SK-N-SH (cell line): ENCODE data around the gene LIN7C. TPM values are rescaled to one million over a fixed set of nuclear protein-coding genes. Genes with fewer than 3 reads are reported as not detected.

Experiments
- CTCF ChIA-PET: fragments of 300-600, 350-600 bp; formaldehyde crosslinking; extraction: SDS; loops from one replicate; lab custom pipeline; 2021; lab: Yijun Ruan, JAX
- POLR2A ChIA-PET: fragments of 350-600 bp; sonication (Branson Sonifier 250); formaldehyde crosslinking; extraction: SDS; loops from one replicate; lab custom pipeline; 2020; ENCODE audit warnings: antibody characterized with exemption, inconsistent platforms; lab: Yijun Ruan, JAX
- DNase-seq: peaks from one replicate; pipeline ENCODE4 v3.0.0; 2012
- H2AFZ ChIP-seq: fragments of 200-600 bp; sonication (generic); 2 replicates; pipeline ENCODE4 v1.8.1; 2016; ENCODE audit warnings: antibody characterized with exemption, mild to moderate bottlenecking, low read depth
- H3F3A ChIP-seq: fragments of 200-600 bp; sonication (generic); replicated peaks from 2 replicates; pipeline ENCODE3; 2016; ENCODE audit warnings: antibody characterized with exemption, mild to moderate bottlenecking; ENCODE audit not compliant: insufficient read depth
- H3K27ac ChIP-seq, 2 experiments: fragments of 200-500 bp in 1 of 2; fragments of 200-600 bp in 1 of 2; sonication (Bioruptor generic) in 1 of 2; sonication (generic), shearing (Covaris generic) in 1 of 2; 2 replicates each; pipeline versions ENCODE4 v1.5.1 to v1.6.1; 2014 to 2016; ENCODE audit warnings: low read depth in 2 of 2, inconsistent platforms in 1 of 2, low read length in 1 of 2, mild to moderate bottlenecking in 1 of 2, mixed read lengths in 1 of 2
- H3K27me3 ChIP-seq: fragments of 200-600 bp; sonication (generic), shearing (Covaris generic); 2 replicates; pipeline ENCODE4 v1.6.1; 2016; ENCODE audit warnings: mixed run types; ENCODE audit not compliant: insufficient read depth
- H3K36me3 ChIP-seq, 2 experiments: fragments of 200-500 bp in 1 of 2; fragments of 200-600 bp in 1 of 2; sonication (Bioruptor generic) in 1 of 2; sonication (generic) in 1 of 2; replicated peaks in 1 of 2; 2 replicates each; pipeline versions ENCODE3 to v1.5.1; 2014 to 2016; ENCODE audit warnings: low read length in 1 of 2, mild to moderate bottlenecking in 1 of 2; ENCODE audit not compliant: insufficient read depth in 2 of 2, control insufficient read depth in 1 of 2
- H3K4me1 ChIP-seq, 2 experiments: fragments of 200-500 bp in 1 of 2; fragments of 200-600 bp in 1 of 2; sonication (Bioruptor generic) in 1 of 2; sonication (generic), shearing (Covaris generic) in 1 of 2; 2 replicates each; pipeline versions ENCODE4 v1.5.1 to v1.6.1; 2014 to 2016; ENCODE audit warnings: low read depth in 1 of 2, low read length in 1 of 2, mixed run types in 1 of 2; ENCODE audit not compliant: insufficient read depth in 2 of 2, control insufficient read depth in 1 of 2
- H3K4me2 ChIP-seq: fragments of 200-600 bp; sonication (generic), shearing (Covaris generic); 2 replicates; pipeline ENCODE4 v1.6.1; 2017; ENCODE audit warnings: mixed run types
- H3K4me3 ChIP-seq, 2 experiments: fragments of 200-500 bp in 1 of 2; fragments of 200-600 bp in 1 of 2; sonication (Bioruptor generic) in 1 of 2; sonication (generic), shearing (Covaris generic) in 1 of 2; 2 replicates each; pipeline versions ENCODE4 v1.5.1 to v1.8.1; 2014 to 2016; ENCODE audit warnings: low read depth in 2 of 2, inconsistent platforms in 1 of 2, low read length in 1 of 2, mild to moderate bottlenecking in 1 of 2, mixed read lengths in 1 of 2, moderate library complexity in 1 of 2
- H3K79me2 ChIP-seq: fragments of 200-600 bp; sonication (generic); 2 replicates; pipeline ENCODE4 v1.8.1; 2017; ENCODE audit warnings: mild to moderate bottlenecking; ENCODE audit not compliant: insufficient read depth
- H3K9ac ChIP-seq: fragments of 200-600 bp; sonication (generic); 2 replicates; pipeline ENCODE4 v1.6.1; 2017; ENCODE audit warnings: mixed run types
- H3K9me2 ChIP-seq: fragments of 200-600 bp; sonication (generic); 2 replicates; pipeline ENCODE4 v1.6.1; 2017; ENCODE audit warnings: mixed run types
- H3K9me3 ChIP-seq: fragments of 200-600 bp; sonication (generic); 2 replicates; pipeline ENCODE4 v1.6.1; 2017; ENCODE audit warnings: mixed run types, mild to moderate bottlenecking, moderate library complexity
- H4K20me1 ChIP-seq: fragments of 200-600 bp; sonication (generic); 2 replicates; pipeline ENCODE4 v1.6.1; 2017; ENCODE audit warnings: mild to moderate bottlenecking, mixed run types; ENCODE audit not compliant: insufficient read depth
- CHD2 ChIP-seq: fragments of 150-350 bp; IDR thresholded peaks from 2 replicates; pipeline ENCODE4 v1.6.1; 2018; ENCODE audit warnings: low read length; ENCODE audit not compliant: partially characterized antibody
- CTCF ChIP-seq: fragments of 200-600 bp; sonication (generic); IDR thresholded peaks from 2 replicates; pipeline ENCODE4 v1.6.1; 2017; ENCODE audit warnings: antibody characterized with exemption, mild to moderate bottlenecking, moderate library complexity
- ELF1 ChIP-seq: IDR thresholded peaks from 2 replicates; pipeline ENCODE4 v1.4.0; 2012
- EZH2phosphoT487 ChIP-seq: fragments of 200-600 bp; sonication (generic); IDR thresholded peaks from 2 replicates; pipeline ENCODE4 v1.6.1; 2017; ENCODE audit warnings: low read depth, mixed run types, mild to moderate bottlenecking, antibody characterized with exemption, moderate library complexity, borderline replicate concordance
- FOSL2 ChIP-seq: IDR thresholded peaks from 2 replicates; pipeline ENCODE4 v1.4.0; 2012; ENCODE audit warnings: low read depth, mild to moderate bottlenecking, moderate library complexity, borderline replicate concordance
- FOXJ3 ChIP-seq: sonication (generic); formaldehyde crosslinking; IDR thresholded peaks from 2 replicates; pipeline ENCODE4 v1.5.1; 2020; ENCODE audit warnings: mild to moderate bottlenecking, missing genetic modification reagents
- JUND ChIP-seq: IDR thresholded peaks from 2 replicates; pipeline ENCODE4 v1.4.0; 2012
- MEF2A ChIP-seq: IDR thresholded peaks from 2 replicates; pipeline ENCODE4 v1.4.0; 2012; ENCODE audit warnings: low read depth, borderline replicate concordance
- NRF1 ChIP-seq: IDR thresholded peaks from 2 replicates; pipeline ENCODE4 v1.6.1; 2012; ENCODE audit warnings: low read depth, mild to moderate bottlenecking, low read length
- RAD21 ChIP-seq: IDR thresholded peaks from 2 replicates; pipeline ENCODE4 v1.6.1; 2012; ENCODE audit warnings: mild to moderate bottlenecking, low read length
- RFX5 ChIP-seq: IDR thresholded peaks from 2 replicates; pipeline ENCODE4 v1.6.1; 2012; ENCODE audit warnings: mild to moderate bottlenecking, improper control_type of control experiment, low read length
- RXRA ChIP-seq: IDR thresholded peaks from 2 replicates; pipeline ENCODE4 v1.4.0; 2012; ENCODE audit warnings: low read depth, mild to moderate bottlenecking, borderline replicate concordance
- SIN3A ChIP-seq: IDR thresholded peaks from 2 replicates; pipeline ENCODE4 v1.6.1; 2012; ENCODE audit warnings: low read depth, mild to moderate bottlenecking, low read length, moderate library complexity, borderline replicate concordance
- TAF1 ChIP-seq: IDR thresholded peaks from 2 replicates; pipeline ENCODE4 v1.6.1; 2012; ENCODE audit warnings: low read depth, mild to moderate bottlenecking, low read length, moderate library complexity, borderline replicate concordance
- TCF12 ChIP-seq: IDR thresholded peaks from 2 replicates; pipeline ENCODE4 v1.4.0; 2012
- TEAD4 ChIP-seq: IDR thresholded peaks from 2 replicates; pipeline ENCODE4 v1.4.0; 2012; ENCODE audit warnings: mild to moderate bottlenecking, borderline replicate concordance; ENCODE audit not compliant: insufficient read depth
- YY1 ChIP-seq: IDR thresholded peaks from 2 replicates; pipeline ENCODE4 v1.4.0; 2012; ENCODE audit warnings: low read depth, mild to moderate bottlenecking
- ZBTB33 ChIP-seq: IDR thresholded peaks from 2 replicates; pipeline ENCODE4 v1.4.0; 2012; ENCODE audit warnings: low read depth, borderline replicate concordance
- WGBS: methylation state at CpG from one replicate; pipeline ENCODE4 v1.1.6; 2017; ENCODE audit warnings: low lambda C conversion rate; 5-methylcytosine and 5-hydroxymethylcytosine counted together
- polyA plus RNA-seq, 3 experiments: library from polyadenylated mRNA; depleted of rRNA; stranded (reverse); fragments of >200 nt; gene quantifications; 2 replicates each; pipeline ENCODE4 v1.2.3, GENCODE V29; 2012
- TF ChIP-seq, protein P1 (sequence below): fragments of 150-350 bp; IDR thresholded peaks from 2 replicates; pipeline ENCODE4 v1.6.1; 2017; ENCODE audit warnings: antibody characterized with exemption, low read length, low read depth, borderline replicate concordance
- TF ChIP-seq, protein P2 (sequence below): IDR thresholded peaks from 2 replicates; pipeline ENCODE4; 2012

Gene LIN7C
- polyA plus RNA-seq, 1 of the 3 experiments (the other 2 are of a cell fraction) = 7.3 TPM

- TF ChIP-seq, protein P1, sequence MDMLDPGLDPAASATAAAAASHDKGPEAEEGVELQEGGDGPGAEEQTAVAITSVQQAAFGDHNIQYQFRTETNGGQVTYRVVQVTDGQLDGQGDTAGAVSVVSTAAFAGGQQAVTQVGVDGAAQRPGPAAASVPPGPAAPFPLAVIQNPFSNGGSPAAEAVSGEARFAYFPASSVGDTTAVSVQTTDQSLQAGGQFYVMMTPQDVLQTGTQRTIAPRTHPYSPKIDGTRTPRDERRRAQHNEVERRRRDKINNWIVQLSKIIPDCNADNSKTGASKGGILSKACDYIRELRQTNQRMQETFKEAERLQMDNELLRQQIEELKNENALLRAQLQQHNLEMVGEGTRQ = no peak
- no peak for TF ChIP-seq CTCF
- TF ChIP-seq TEAD4 = no peak
Observed at GRCh38 chr11:27459191-27459590, 47.4 kb downstream of the LIN7C start (continued).

- TF ChIP-seq EZH2phosphoT487 = no peak
- TF ChIP-seq JUND = no peak
- no peak for TF ChIP-seq FOSL2
- TF ChIP-seq TCF12 = no peak
- no peak for TF ChIP-seq FOXJ3
- no peak for TF ChIP-seq ELF1
- no peak for TF ChIP-seq RFX5
- no peak for TF ChIP-seq RAD21
- TF ChIP-seq, protein P2, sequence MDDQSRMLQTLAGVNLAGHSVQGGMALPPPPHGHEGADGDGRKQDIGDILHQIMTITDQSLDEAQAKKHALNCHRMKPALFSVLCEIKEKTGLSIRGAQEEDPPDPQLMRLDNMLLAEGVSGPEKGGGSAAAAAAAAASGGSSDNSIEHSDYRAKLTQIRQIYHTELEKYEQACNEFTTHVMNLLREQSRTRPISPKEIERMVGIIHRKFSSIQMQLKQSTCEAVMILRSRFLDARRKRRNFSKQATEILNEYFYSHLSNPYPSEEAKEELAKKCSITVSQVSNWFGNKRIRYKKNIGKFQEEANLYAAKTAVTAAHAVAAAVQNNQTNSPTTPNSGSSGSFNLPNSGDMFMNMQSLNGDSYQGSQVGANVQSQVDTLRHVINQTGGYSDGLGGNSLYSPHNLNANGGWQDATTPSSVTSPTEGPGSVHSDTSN = no peak
- no peak for TF ChIP-seq ZBTB33
- TF ChIP-seq SIN3A = no peak
- no peak for TF ChIP-seq NRF1
- TF ChIP-seq TAF1 = no peak
- no peak for TF ChIP-seq RXRA
- no peak for TF ChIP-seq MEF2A
- TF ChIP-seq, protein P1 = no peak
- no peak for TF ChIP-seq YY1
- TF ChIP-seq CHD2 = no peak
- H3K4me3 ChIP-seq = no peak overlapping the region
- no peak overlapping the region for H3K27ac ChIP-seq
- no peaks in the 10 kb centered on the region for H3K9me2 ChIP-seq
- H3F3A ChIP-seq = peaks cover 15% of the 10 kb centered on the region
- H3K9ac ChIP-seq = no peak overlapping the region
- ChIA-PET POLR2A (no interaction called here), CTCF (interaction anchor here (1.4 kb wide), 1 partner anchor 27 kb away, joined by 5 read pairs; no protein-coding TSS in a partner anchor)
- H4K20me1 ChIP-seq = no peaks in the 10 kb centered on the region
- H3K27me3 ChIP-seq = no peaks in the 10 kb centered on the region
- H3K4me2 ChIP-seq = no peak overlapping the region
- 90% methylated on average over 2 of the region's 2 CpGs for WGBS
- no peak for DNase-seq
- peaks cover 26% of the 10 kb centered on the region for H3K79me2 ChIP-seq
- H3K36me3 ChIP-seq = no peaks in the 10 kb centered on the region
- H2AFZ ChIP-seq = no peak overlapping the region
- H3K9me3 ChIP-seq = no peaks in the 10 kb centered on the region
- peaks cover 2 to 33% of the 10 kb centered on the region in 2 experiments; a peak in 3 of 4 replicates for H3K4me1 ChIP-seq
Observed at GRCh38 chr11:27458182-27458581, 48.4 kb downstream of the LIN7C start.
